ENCODE results near the gene ELP6.
A peak's percentile ranks its signal among the peaks of the same experiment; 100 is the strongest.

Gene ELP6

GRCh38 chr3:47476330-47476626, 37.2 kb downstream of the ELP6 start:
- Histone ChIP-seq H3K27me3 (ENCODE audit: control insufficient read depth, insufficient read depth, low read length) (no peaks in the 10 kb centered on the region), H3K9me3 (ENCODE audit: control insufficient read depth, low read length) (no peaks in the 10 kb centered on the region), H3K4me3 (ENCODE audit: low read depth, low read length) (peak overlapping the region; percentile 56), H3K4me1 (peaks cover 8% of the 10 kb centered on the region), H3K27ac (peak overlapping the region; percentile 70), H2AFZ (peak overlapping the region; percentile 93), H3K9ac (no peak overlapping the region), H3K4me2 (ENCODE audit: low read length) (peak overlapping the region; percentile 85), H3K36me3 (ENCODE audit: control insufficient read depth, insufficient read depth, low read length) (no peaks in the 10 kb centered on the region), H3K79me2 (peaks cover 34% of the 10 kb centered on the region)
- TF ChIP-seq CTCF (IDR thresholded peaks at IDR 0.05) = no peak

- peak; percentile 99 for TF ChIP-seq CTCF (IDR thresholded peaks at IDR 0.05)
- H3K4me1 ChIP-seq = peaks cover 8% of the 10 kb centered on the region
- H3K9me3 ChIP-seq (ENCODE audit: control insufficient read depth, low read length) = no peaks in the 10 kb centered on the region
These were observed 37.8 kb downstream of the ELP6 start, which contains the start of gene SCAP for GRCh38 chr3:47475570-47476329. SCAP (minus strand) TSS chr3:47475941; CDS start chr3:47442993, 32,948 bp downstream.

GRCh38 chr3:47475029-47475569, 38.4 kb downstream of the ELP6 start:
- H3K4me2 ChIP-seq (ENCODE audit: low read length) = peak overlapping the region; percentile 64
- H3K9me3 ChIP-seq (ENCODE audit: control insufficient read depth, low read length) = no peaks in the 10 kb centered on the region
- peak overlapping the region; percentile 21 for H3K9ac ChIP-seq
- H3K27ac ChIP-seq = peak overlapping the region; percentile 70
- peaks cover 42% of the 10 kb centered on the region for H3K79me2 ChIP-seq
- H3K4me1 ChIP-seq = peaks cover 8% of the 10 kb centered on the region
- H2AFZ ChIP-seq = peak overlapping the region; percentile 81
- H3K4me3 ChIP-seq (ENCODE audit: low read depth, low read length) = peak overlapping the region; percentile 62
- H3K27me3 ChIP-seq (ENCODE audit: control insufficient read depth, insufficient read depth, low read length) = no peaks in the 10 kb centered on the region
- TF ChIP-seq CTCF (IDR thresholded peaks at IDR 0.05) = no peak
- no peaks in the 10 kb centered on the region for H3K36me3 ChIP-seq (ENCODE audit: control insufficient read depth, insufficient read depth, low read length)

More at GRCh38 chr3:47475570-47476329, 37.8 kb downstream of the ELP6 start, which contains the start of gene SCAP:
- H3K4me2 ChIP-seq (ENCODE audit: low read length) = peak within 1 kb of the TSS; percentile 85
- peak within 1 kb of the TSS; percentile 21 for H3K9ac ChIP-seq
- H3K36me3 ChIP-seq (ENCODE audit: control insufficient read depth, insufficient read depth, low read length) = no peaks in the 10 kb centered on the region
- no peaks in the 10 kb centered on the region for H3K27me3 ChIP-seq (ENCODE audit: control insufficient read depth, insufficient read depth, low read length)
- H3K4me3 ChIP-seq (ENCODE audit: low read depth, low read length) = peak within 1 kb of the TSS; percentile 62
- H3K79me2 ChIP-seq = peaks cover 36% of the 10 kb centered on the region
- H2AFZ ChIP-seq = peak within 1 kb of the TSS; percentile 93
- H3K27ac ChIP-seq = peak within 1 kb of the TSS; percentile 70

GRCh38 chr3:47473391-47473790, 40.1 kb downstream of the ELP6 start:
- Histone ChIP-seq H3K27me3 (ENCODE audit: control insufficient read depth, insufficient read depth, low read length) (no peaks in the 10 kb centered on the region), H3K79me2 (peaks cover 54% of the 10 kb centered on the region), H2AFZ (no peak overlapping the region), H3K9me3 (ENCODE audit: control insufficient read depth, low read length) (no peaks in the 10 kb centered on the region), H3K36me3 (ENCODE audit: control insufficient read depth, insufficient read depth, low read length) (no peaks in the 10 kb centered on the region), H3K27ac (no peak overlapping the region), H3K4me2 (ENCODE audit: low read length) (peak overlapping the region; percentile 3), H3K4me3 (ENCODE audit: low read depth, low read length) (no peak overlapping the region), H3K9ac (no peak overlapping the region), H3K4me1 (peaks cover 8% of the 10 kb centered on the region)
- no peak for TF ChIP-seq CTCF (IDR thresholded peaks at IDR 0.05)

Measured in parathyroid adenoma (tissue), 2 donors.